ENCODE measurements around the gene LHX1. TPM values are rescaled to one million over a fixed set of nuclear protein-coding genes. Genes with fewer than 3 reads are reported as not detected.

The LHX1 gene
- total and polyA plus RNA-seq, 9 of the 15 experiments (the other 6 are each of a cell fraction or from before 2014, with no cell fraction given), result 0.05 to 0.64 (median 0.07) TPM; not detected in 6

GRCh38 chr17:36900160-36900512 is 37.1 kb upstream of the LHX1 start (continued):
- TF ChIP-seq ZNF41 (CRISPR knock-in tag; conservative IDR thresholded peaks at IDR 0.05), result no peak
- TF ChIP-seq BACH1 (tag; IDR thresholded peaks at IDR 0.05), result no peak
- no peak for TF ChIP-seq ZNF184 (CRISPR knock-in tag; IDR thresholded peaks at IDR 0.05)
- TF ChIP-seq IRF2 (CRISPR knock-in tag; IDR thresholded peaks at IDR 0.05), result no peak
- TF ChIP-seq FOXO4 (CRISPR knock-in tag; IDR thresholded peaks at IDR 0.05), result no peak
- TF ChIP-seq CHD4 (IDR thresholded peaks at IDR 0.05; ENCODE audit: insufficient read depth, insufficient replicate concordance, low read depth, low read length, poor library complexity, severe bottlenecking), result no peak
- TF ChIP-seq TAF15 (IDR thresholded peaks at IDR 0.05; ENCODE audit: low read depth, low read length), result no peak
- TF ChIP-seq MYBL2 (IDR thresholded peaks at IDR 0.05; ENCODE audit: low read depth), result no peak
- no peak for TF ChIP-seq MYBL2 (CRISPR knock-in tag; IDR thresholded peaks at IDR 0.05; ENCODE audit: borderline replicate concordance)
- TF ChIP-seq RAD21 (CRISPR knock-in tag; conservative IDR thresholded peaks at IDR 0.05 in 1 of 2, IDR thresholded peaks at IDR 0.05 in 1 of 2), result no peak
- no peak for TF ChIP-seq ZNF76 (CRISPR knock-in tag; IDR thresholded peaks at IDR 0.05; ENCODE audit: borderline replicate concordance)
- TF ChIP-seq TAF1 (IDR thresholded peaks at IDR 0.05; ENCODE audit: control insufficient read depth, extremely low read depth, insufficient read depth, low read length, severe bottlenecking), result no peak
- no peak for TF ChIP-seq RBM22 (IDR thresholded peaks at IDR 0.05; ENCODE audit: low read depth, low read length, poor library complexity, severe bottlenecking)
